B cell (primary cell): Measurements from ENCODE around the gene MAP3K20. TPM values are rescaled to one million over a fixed set of nuclear protein-coding genes. Genes with fewer than 3 reads are reported as not detected.

Experiments used
- ATAC-seq: fragments of 200-7000 bp; cut with Tn5 transposase; one replicate; pipeline ENCODE4 v1.10.0; 2021; ENCODE audit warnings: low read depth, mild to moderate bottlenecking, moderate number of reproducible peaks, moderate library complexity
- CTCF ChIA-PET: fragments of 350-600 bp; sonication (Branson Sonifier 250); formaldehyde crosslinking; loops from one replicate; lab custom pipeline; 2021; ENCODE audit warnings: antibody characterized with exemption, inconsistent platforms; lab: Charles Lee
- POLR2A ChIA-PET: fragments of 350-600 bp; sonication (Branson Sonifier 250); formaldehyde crosslinking; loops from one replicate; lab custom pipeline; 2021; ENCODE audit warnings: antibody characterized with exemption; lab: Charles Lee
- DNase-seq: peaks from one replicate; pipeline ENCODE4 v3.0.0; 2013
- H2AFZ ChIP-seq: 2 replicates; pipeline ENCODE4 v1.6.1; 2012; ENCODE audit warnings: mild to moderate bottlenecking, low read depth, low read length; ENCODE audit not compliant: insufficient read depth, poor library complexity, severe bottlenecking
- H3K27ac ChIP-seq, 2 donors: 1 replicate in 1 of 2; 2 replicates in 1 of 2; pipeline ENCODE4 v1.5.1; 2012 to 2013; ENCODE audit warnings: low read length in 2 of 2, mild to moderate bottlenecking in 2 of 2, moderate library complexity in 1 of 2
- H3K27me3 ChIP-seq, 4 experiments: fragments of 200-600 bp in 1 of 4; sonication (generic) in 1 of 4; replicated peaks in 1 of 4; 1 replicate in 2 of 4; 2 replicates in 2 of 4; pipeline versions ENCODE4 v1.6.1 to v1.7.0; 2013 to 2016; ENCODE audit warnings: low read length in 3 of 4, mild to moderate bottlenecking in 2 of 4, mixed read lengths in 1 of 4, moderate library complexity in 1 of 4; ENCODE audit not compliant: insufficient read depth in 4 of 4, control insufficient read depth in 3 of 4; ENCODE audit errors: control extremely low read depth in 1 of 4
- H3K36me3 ChIP-seq, 2 experiments: replicated peaks in 1 of 2; 1 replicate in 1 of 2; 2 replicates in 1 of 2; pipeline versions ENCODE4 v1.6.1 to v1.7.1; 2013; ENCODE audit warnings: low read length in 1 of 2; ENCODE audit not compliant: insufficient read depth in 2 of 2, control insufficient read depth in 1 of 2; ENCODE audit errors: control extremely low read depth in 1 of 2, extremely low read depth in 1 of 2
- H3K4me1 ChIP-seq, 2 donors: fragments of 200-600 bp in 1 of 2; sonication (generic) in 1 of 2; 1 replicate in 1 of 2; 2 replicates in 1 of 2; pipeline versions ENCODE4 v1.5.1 to v1.6.1; 2013 to 2017; ENCODE audit warnings: low read length in 2 of 2; ENCODE audit not compliant: control insufficient read depth in 2 of 2, insufficient read depth in 2 of 2
- H3K4me2 ChIP-seq: replicated peaks from 2 replicates; pipeline ENCODE3; 2012; ENCODE audit warnings: mild to moderate bottlenecking, low read depth, low read length; ENCODE audit not compliant: poor library complexity, severe bottlenecking
- H3K4me3 ChIP-seq, 5 experiments: fragments of 200-600 bp in 1 of 5; sonication (generic) in 1 of 5; 1 replicate in 3 of 5; 2 replicates in 2 of 5; pipeline versions ENCODE4 v1.5.1 to v1.7.0; 2011 to 2016; ENCODE audit warnings: low read length in 4 of 5, mild to moderate bottlenecking in 4 of 5, low read depth in 2 of 5, control low read depth in 1 of 5, moderate library complexity in 1 of 5; ENCODE audit not compliant: insufficient read depth in 1 of 5; ENCODE audit errors: control extremely low read depth in 1 of 5, extremely low read depth in 1 of 5
- H3K79me2 ChIP-seq: fragments of 200-600 bp; sonication (generic); one replicate; pipeline ENCODE4 v1.6.0; 2016; ENCODE audit warnings: low read length; ENCODE audit not compliant: control insufficient read depth, insufficient read depth
- H3K9ac ChIP-seq: fragments of 200-600 bp; sonication (generic); 2 replicates; pipeline ENCODE4 v1.6.1; 2017; ENCODE audit warnings: mild to moderate bottlenecking, low read length, moderate library complexity
- H3K9me3 ChIP-seq, 3 donors: one replicate each; pipeline versions ENCODE4 v1.6.1 to v1.7.1; 2013; ENCODE audit warnings: low read length in 2 of 3; ENCODE audit not compliant: control insufficient read depth in 2 of 3, insufficient read depth in 1 of 3; ENCODE audit errors: control extremely low read depth in 1 of 3
- H4K20me1 ChIP-seq: 2 replicates; pipeline ENCODE4 v1.6.0; 2012; ENCODE audit warnings: mild to moderate bottlenecking, low read length; ENCODE audit not compliant: insufficient read depth, control insufficient read depth, poor library complexity, severe bottlenecking
- H3K27ac Mint-ChIP-seq: one replicate; pipeline ENCODE4 v1.8.0; 2021; ENCODE audit warnings: mixed read lengths
- H3K27me3 Mint-ChIP-seq: one replicate; pipeline ENCODE4 v1.8.0; 2021; ENCODE audit warnings: mixed read lengths
- H3K4me1 Mint-ChIP-seq: one replicate; pipeline ENCODE4 v1.8.0; 2021; ENCODE audit warnings: mixed read lengths
- H3K4me3 Mint-ChIP-seq: one replicate; pipeline ENCODE4 v1.8.0; 2021; ENCODE audit warnings: mixed read lengths
- H3K9me3 Mint-ChIP-seq: one replicate; pipeline ENCODE4 v1.8.0; 2022; ENCODE audit warnings: mixed read lengths; ENCODE audit not compliant: insufficient read depth
- CTCF ChIP-seq: fragments of 200-600 bp; IDR thresholded peaks from one replicate; pipeline ENCODE4 v1.8.0; 2022; ENCODE audit warnings: antibody characterized with exemption, mild to moderate bottlenecking
- EZH2 ChIP-seq: IDR thresholded peaks from 2 replicates; pipeline ENCODE4 v1.6.1; 2012; ENCODE audit warnings: borderline replicate concordance, low read depth, mild to moderate bottlenecking, moderate library complexity, low read length; ENCODE audit not compliant: insufficient read depth, poor library complexity, severe bottlenecking
- WGBS: methylation state at CpG from one replicate; pipeline ENCODE4 v1.1.5; 2013; ENCODE audit warnings: missing lambda C conversion rate; ENCODE audit not compliant: insufficient coverage; 5-methylcytosine and 5-hydroxymethylcytosine counted together
- intact Hi-C: fragments of 100-400 bp; cut with micrococcal nuclease; formaldehyde crosslinking; loops from one replicate; pipeline ENCODE4 v1.10.0; 2022
- polyA plus RNA-seq: library from polyadenylated mRNA; depleted of rRNA; stranded (reverse); fragments of >200 nt; gene quantifications from 2 replicates; pipeline ENCODE4 v1.2.3, GENCODE V29; 2012
- total RNA-seq, 2 donors: library from RNA; stranded (reverse); fragments of 120-200 nt in 1 of 2; gene quantifications; 1 replicate in 1 of 2; 2 replicates in 1 of 2; pipeline versions ENCODE4 v1.2.3 to v1.2.4, GENCODE V29; 2013 to 2022

MAP3K20 gene
- total and polyA plus RNA-seq, 2 donors (not counting 1 experiment from before 2014, with no cell fraction given): 2.2 to 9.1 TPM

DNA sequence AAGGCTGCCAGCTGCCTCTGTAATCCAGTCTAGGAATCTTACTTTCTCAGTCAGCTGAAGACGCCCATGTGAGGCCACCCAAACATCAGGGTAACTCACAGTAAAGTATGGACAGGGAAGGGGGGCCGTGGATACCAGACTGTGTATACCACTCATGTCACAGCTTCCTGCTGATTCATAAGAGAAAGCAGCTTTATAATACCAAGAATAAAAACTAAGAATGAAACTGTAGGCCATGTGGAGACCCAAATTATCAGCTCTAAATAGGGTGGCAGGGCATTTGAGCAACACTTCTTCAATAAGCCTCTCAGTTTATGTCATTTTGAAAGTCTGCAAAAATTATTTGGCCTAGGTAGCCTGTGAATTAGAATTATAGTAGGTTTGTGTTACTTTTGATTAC, 164.0 kb downstream of the MAP3K20 start:
- POLR2A ChIA-PET: no interaction called here
- no peak overlapping the region for H3K4me3 Mint-ChIP-seq
- intact Hi-C loops: no loop called here
- Histone ChIP-seq H3K27me3 (no peaks in the 10 kb centered on the region), H3K4me1 (no peaks in the 10 kb centered on the region), H3K4me3 (no peak overlapping the region), H3K9me3 (no peaks in the 10 kb centered on the region), H3K79me2 (no peaks in the 10 kb centered on the region), H3K4me2 (no peak overlapping the region), H2AFZ (no peak overlapping the region), H4K20me1 (no peaks in the 10 kb centered on the region), H3K27ac (no peak overlapping the region), H3K9ac (no peak overlapping the region), H3K36me3 (peaks cover 0 to 3% of the 10 kb centered on the region in 2 experiments)
- CTCF ChIA-PET: interaction anchor here (1.2 kb wide), 1 partner anchor 10 kb away, joined by 3 read pairs; no protein-coding TSS in a partner anchor
- no peak for TF ChIP-seq CTCF
- no peak for TF ChIP-seq EZH2
- DNase-seq (no peak), ATAC-seq (no peak)
- H3K9me3 Mint-ChIP-seq: no peaks in the 10 kb centered on the region
- H3K27me3 Mint-ChIP-seq: no peaks in the 10 kb centered on the region
- H3K27ac Mint-ChIP-seq: no peak overlapping the region
- no CpG with 5 or more reads among the region's 2 CpGs for WGBS
- H3K4me1 Mint-ChIP-seq: no peaks in the 10 kb centered on the region

- H3K4me3 ChIP-seq: no peak overlapping the region
- ATAC-seq (no peak), DNase-seq (no peak)
- Mint-ChIP-seq H3K4me1 (no peaks in the 10 kb centered on the region), H3K27me3 (no peaks in the 10 kb centered on the region), H3K27ac (no peak overlapping the region), H3K4me3 (no peak overlapping the region), H3K9me3 (no peaks in the 10 kb centered on the region)
- H2AFZ ChIP-seq: no peak overlapping the region
- intact Hi-C loops: no loop called here
- peaks cover 0 to 3% of the 10 kb centered on the region in 2 experiments for H3K36me3 ChIP-seq
- TF ChIP-seq CTCF (no peak), EZH2 (no peak)
- no peak overlapping the region for H3K9ac ChIP-seq
- H3K4me2 ChIP-seq: no peak overlapping the region
- WGBS: 57% methylated on average over 1 of the region's 2 CpGs
- H3K9me3 ChIP-seq: no peaks in the 10 kb centered on the region
- no peak overlapping the region for H3K27ac ChIP-seq
- POLR2A ChIA-PET: no interaction called here
- CTCF ChIA-PET: interaction anchor here (1.2 kb wide), 1 partner anchor 9 kb away, joined by 3 read pairs; no protein-coding TSS in a partner anchor
- no peaks in the 10 kb centered on the region for H3K27me3 ChIP-seq
- no peaks in the 10 kb centered on the region for H3K4me1 ChIP-seq
- no peaks in the 10 kb centered on the region for H3K79me2 ChIP-seq
- no peaks in the 10 kb centered on the region for H4K20me1 ChIP-seq
These were observed 164.4 kb downstream of the MAP3K20 start for GRCh38 chr2:173240083-173240482.
